GM12891 (cell line): Measurements from ENCODE around the gene ZMIZ2.

Experiments
- DNase-seq: peaks from one replicate; pipeline ENCODE4 v3.0.0; 2011; ENCODE audit warnings: low spot score; ENCODE audit not compliant: insufficient read length
- FAIRE-seq: peaks from 2 replicates; lab custom pipeline; 2011; peaks lifted over from hg19 to GRCh38; lab: Jason Lieb, UNC
- PAX5 ChIP-seq: IDR thresholded peaks from 2 replicates; pipeline ENCODE4 v1.6.1; 2011; ENCODE audit warnings: low read length, moderate library complexity, mild to moderate bottlenecking; ENCODE audit not compliant: insufficient read depth, severe bottlenecking
- POLR2A ChIP-seq: IDR thresholded peaks from 2 replicates; pipeline ENCODE4 v1.6.1; 2011; ENCODE audit warnings: low read depth, low read length, control low read depth
- POLR2AphosphoS5 ChIP-seq: IDR thresholded peaks from 2 replicates; pipeline ENCODE4 v1.6.1; 2011; ENCODE audit warnings: low read depth, low read length, control low read depth
- POU2F2 ChIP-seq: IDR thresholded peaks from 2 replicates; pipeline ENCODE4 v1.6.1; 2011; ENCODE audit warnings: low read depth, mild to moderate bottlenecking, control low read depth, low read length, moderate library complexity
- SPI1 ChIP-seq: IDR thresholded peaks from 2 replicates; pipeline ENCODE4 v1.6.1; 2011; ENCODE audit warnings: low read depth, low read length, control low read depth
- TAF1 ChIP-seq: IDR thresholded peaks from 2 replicates; pipeline ENCODE4 v1.6.1; 2011; ENCODE audit warnings: low read depth, low read length, control low read depth

Gene ZMIZ2

DNA sequence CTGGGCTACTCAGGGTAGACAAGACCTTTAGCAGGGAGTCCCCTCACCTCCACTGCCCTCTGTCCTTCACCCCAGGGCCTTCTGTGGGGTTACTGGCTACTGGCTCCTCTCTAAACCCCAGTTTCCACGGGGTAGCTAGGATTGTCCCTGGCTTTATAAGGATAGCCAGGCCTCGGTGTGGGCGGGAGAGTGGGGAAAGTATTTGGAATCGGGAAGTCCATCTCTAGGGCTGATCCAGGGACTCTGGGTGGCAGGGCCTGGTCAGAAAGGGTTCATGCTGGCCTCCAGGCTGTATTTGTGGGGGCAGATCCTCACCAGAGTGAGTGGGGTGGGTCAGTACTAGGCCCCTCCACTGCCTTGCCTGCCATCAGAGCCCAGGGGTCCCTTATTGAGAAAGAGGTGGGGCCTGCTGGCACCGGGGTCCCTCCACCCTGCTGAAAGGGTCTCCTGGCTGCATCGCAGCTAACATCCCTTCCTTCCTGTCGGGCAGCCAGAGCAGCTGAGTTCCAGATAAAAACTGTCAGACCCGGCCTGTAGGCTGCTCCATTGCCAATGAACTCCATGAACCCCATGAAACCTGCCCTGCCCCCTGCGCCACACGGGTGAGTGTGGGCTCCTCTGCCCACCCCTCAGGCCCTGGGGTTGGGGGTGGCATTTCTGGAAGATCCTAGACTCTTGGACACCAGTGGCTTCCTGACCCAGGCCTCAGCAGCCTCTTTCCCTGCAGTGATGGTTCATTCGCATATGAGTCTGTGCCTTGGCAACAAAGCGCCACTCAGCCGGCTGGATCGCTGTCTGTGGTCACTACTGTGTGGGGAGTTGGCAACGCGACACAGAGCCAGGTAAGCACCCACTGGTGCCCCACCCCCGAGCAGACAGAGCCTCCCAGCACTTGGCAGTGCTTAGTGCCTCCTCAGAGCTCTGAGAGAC, 7.3 kb downstream of the ZMIZ2 start:
- TF ChIP-seq POLR2A: no peak
- no peak for TF ChIP-seq SPI1
- no peak for TF ChIP-seq PAX5
- TF ChIP-seq POLR2AphosphoS5: no peak
- TF ChIP-seq TAF1: no peak
- no peak for TF ChIP-seq POU2F2
- no peak for FAIRE-seq
- no peak for DNase-seq

DNA sequence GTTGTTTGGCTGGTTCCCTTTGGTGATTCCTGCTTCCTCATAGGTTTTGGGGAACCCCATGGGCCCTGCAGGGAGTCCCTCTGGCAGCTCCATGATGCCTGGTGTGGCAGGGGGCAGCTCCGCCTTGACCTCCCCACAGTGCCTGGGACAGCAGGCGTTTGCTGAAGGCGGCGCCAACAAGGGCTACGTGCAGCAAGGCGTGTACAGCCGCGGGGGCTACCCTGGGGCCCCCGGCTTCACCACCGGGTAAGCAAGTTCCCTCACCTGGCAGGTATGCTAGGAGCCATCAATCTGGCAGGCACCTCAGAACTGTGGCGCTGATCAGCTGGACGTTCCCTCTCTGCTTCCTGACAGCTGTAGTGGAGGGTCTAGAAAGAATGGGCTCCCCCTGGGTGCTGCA, 8.3 kb downstream of the ZMIZ2 start:
- DNase-seq: no peak
- no peak for FAIRE-seq

DNA sequence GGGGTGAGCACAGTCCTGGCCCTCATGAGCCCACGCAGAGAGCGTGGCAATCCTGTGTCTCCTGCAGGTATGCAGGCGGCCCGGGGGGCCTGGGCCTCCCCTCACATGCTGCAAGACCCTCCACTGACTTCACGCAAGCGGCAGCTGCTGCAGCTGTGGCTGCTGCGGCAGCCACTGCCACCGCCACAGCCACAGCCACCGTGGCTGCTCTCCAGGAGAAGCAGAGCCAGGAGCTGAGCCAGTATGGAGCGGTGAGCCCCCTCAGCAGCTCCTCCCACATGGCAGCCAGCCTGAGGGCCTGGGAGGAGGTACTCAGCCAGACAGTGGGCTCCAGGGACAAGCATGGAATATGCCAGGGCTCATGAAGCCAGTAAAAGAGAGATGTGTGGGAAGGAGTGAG, 8.7 kb downstream of the ZMIZ2 start:
- TF ChIP-seq TAF1: no peak
- no peak for TF ChIP-seq POU2F2
- TF ChIP-seq POLR2AphosphoS5: no peak
- no peak for TF ChIP-seq SPI1
- no peak for TF ChIP-seq PAX5
- TF ChIP-seq POLR2A: no peak
- no peak for FAIRE-seq
- no peak for DNase-seq

More for the DNA sequence above, 8.3 kb downstream of the ZMIZ2 start:
- TF ChIP-seq SPI1 (no peak), TAF1 (no peak), POLR2A (no peak), POLR2AphosphoS5 (no peak), POU2F2 (no peak), PAX5 (no peak)

DNA sequence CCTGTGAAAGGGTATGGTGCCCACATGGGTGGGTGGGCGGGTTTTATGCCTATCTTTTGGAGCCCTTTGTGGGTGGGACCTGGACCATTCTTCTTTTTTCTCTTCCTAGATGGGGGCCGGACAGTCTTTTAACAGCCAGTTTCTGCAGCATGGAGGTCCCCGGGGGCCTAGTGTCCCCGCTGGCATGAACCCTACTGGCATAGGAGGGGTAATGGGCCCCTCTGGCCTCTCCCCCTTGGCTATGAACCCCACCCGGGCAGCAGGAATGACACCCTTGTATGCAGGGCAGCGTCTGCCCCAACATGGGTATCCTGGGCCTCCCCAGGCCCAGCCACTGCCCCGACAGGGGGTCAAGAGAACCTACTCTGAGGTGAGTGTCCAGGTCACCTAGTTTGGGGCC, 9.1 kb downstream of the ZMIZ2 start:
- TF ChIP-seq POLR2A: no peak
- TF ChIP-seq PAX5: no peak
- no peak for TF ChIP-seq POLR2AphosphoS5
- FAIRE-seq (no peak), DNase-seq (no peak)

DNA sequence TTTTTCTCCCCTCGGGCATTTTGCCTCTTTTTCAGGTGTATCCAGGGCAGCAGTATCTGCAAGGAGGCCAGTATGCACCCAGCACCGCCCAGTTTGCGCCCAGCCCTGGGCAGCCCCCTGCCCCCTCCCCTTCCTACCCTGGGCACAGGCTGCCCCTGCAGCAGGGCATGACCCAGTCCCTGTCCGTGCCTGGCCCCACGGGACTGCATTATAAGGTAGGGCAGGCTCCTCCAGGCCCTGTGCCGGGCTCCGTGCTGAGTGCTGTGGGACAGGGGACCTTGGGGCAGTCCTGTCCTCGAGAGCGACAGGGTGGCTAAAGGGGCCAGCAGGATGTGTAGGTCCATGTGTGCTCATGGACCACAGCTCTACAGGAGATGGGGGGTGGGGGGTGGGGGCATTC, 10.6 kb downstream of the ZMIZ2 start:
- FAIRE-seq (no peak), DNase-seq (no peak)
- TF ChIP-seq POLR2AphosphoS5: no peak
- TF ChIP-seq POLR2A: no peak
- TF ChIP-seq PAX5: no peak
- no peak for TF ChIP-seq POU2F2
- TF ChIP-seq SPI1: no peak
- no peak for TF ChIP-seq TAF1

DNA sequence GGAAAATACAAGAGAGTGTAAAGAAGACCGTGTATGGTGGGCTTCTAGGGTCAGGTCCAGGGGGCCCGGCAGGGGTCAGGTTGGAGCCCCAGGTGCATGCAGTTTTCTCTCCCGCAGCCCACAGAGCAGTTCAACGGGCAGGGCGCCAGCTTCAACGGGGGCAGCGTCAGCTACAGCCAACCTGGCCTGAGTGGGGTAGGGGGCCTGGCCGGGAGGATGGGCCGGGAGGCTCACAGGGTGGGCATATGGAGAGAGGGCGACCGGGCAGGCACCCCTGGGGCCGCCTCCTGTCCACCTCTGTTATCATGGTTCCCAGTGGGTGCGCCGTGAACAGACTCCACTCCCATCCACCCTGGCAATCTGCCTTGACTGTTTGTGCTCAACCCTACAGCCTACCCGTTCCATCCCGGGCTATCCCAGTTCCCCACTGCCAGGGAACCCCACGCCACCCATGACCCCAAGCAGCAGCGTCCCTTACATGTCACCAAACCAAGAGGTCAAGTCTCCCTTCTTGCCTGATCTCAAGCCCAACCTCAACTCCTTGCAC, 11.5 kb downstream of the ZMIZ2 start:
- DNase-seq: no peak
- TF ChIP-seq POLR2AphosphoS5: no peak
- no peak for TF ChIP-seq TAF1
- no peak for TF ChIP-seq SPI1
- no peak for TF ChIP-seq POU2F2
- TF ChIP-seq PAX5: no peak
- TF ChIP-seq POLR2A: no peak
- FAIRE-seq: no peak

DNA sequence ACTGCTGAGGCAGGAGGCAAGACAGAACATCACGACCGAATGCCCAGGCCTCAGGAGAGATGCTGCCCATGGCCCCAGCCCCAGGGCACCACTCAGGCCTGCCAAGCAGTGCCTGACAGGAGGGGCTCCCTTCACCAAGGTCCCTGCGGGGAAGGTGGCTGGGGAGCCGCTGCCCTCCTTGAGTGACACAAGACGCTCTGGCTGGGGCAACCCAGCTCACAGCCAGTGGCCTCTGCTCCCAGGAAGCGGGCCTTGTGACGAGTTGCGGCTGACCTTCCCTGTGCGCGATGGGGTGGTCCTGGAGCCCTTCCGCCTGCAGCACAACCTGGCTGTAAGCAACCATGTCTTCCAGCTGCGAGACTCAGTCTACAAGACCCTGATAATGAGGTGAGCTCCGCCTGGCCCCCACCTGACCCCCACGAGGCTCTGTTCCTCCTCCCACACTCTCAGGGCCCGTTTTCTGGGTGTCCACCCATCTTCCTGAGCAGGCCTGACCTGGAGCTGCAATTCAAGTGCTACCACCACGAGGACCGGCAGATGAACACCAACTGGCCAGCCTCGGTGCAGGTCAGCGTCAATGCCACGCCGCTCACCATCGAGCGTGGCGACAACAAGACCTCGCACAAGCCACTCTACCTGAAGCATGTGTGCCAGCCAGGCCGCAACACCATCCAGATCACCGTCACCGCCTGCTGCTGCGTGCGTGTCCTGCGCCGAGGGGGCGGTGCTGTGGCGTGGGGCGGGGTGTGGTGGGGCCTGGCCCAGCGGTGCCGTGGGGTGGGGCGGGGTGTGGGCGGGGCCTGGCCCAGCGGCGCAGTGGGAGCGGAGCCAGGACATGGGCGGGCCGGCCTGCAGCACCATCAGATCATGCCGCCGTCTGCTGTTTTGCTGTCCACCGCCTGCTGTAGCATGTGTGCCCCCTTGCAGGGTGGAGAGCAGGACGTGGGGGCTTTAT, 12.8 kb downstream of the ZMIZ2 start:
- DNase-seq: no peak
- TF ChIP-seq TAF1: no peak
- no peak for TF ChIP-seq PAX5
- FAIRE-seq: no peak

DNA sequence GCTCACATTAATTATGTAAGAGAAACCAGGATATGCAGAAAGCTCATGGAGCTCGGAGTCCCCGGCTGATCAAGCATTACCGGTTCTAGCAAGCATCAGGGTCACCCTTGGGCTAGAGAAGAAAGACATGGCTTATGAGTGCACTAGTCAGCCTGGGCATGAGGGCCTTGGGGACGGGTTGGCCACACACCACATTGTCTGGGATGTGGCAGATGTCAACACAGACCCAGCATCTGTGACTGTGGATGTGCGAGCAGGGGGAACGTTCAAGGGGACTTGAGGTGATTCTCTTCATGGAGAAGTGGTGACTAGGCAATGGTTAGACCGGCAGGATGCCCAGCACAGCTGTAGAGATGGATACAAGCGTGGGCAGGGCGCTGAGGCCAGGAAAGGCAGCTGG, 13.7 kb downstream of the ZMIZ2 start:
- DNase-seq: no peak
- TF ChIP-seq PAX5 (no peak), SPI1 (no peak), POLR2AphosphoS5 (no peak), POU2F2 (no peak), TAF1 (no peak), POLR2A (no peak)
- no peak for FAIRE-seq

DNA sequence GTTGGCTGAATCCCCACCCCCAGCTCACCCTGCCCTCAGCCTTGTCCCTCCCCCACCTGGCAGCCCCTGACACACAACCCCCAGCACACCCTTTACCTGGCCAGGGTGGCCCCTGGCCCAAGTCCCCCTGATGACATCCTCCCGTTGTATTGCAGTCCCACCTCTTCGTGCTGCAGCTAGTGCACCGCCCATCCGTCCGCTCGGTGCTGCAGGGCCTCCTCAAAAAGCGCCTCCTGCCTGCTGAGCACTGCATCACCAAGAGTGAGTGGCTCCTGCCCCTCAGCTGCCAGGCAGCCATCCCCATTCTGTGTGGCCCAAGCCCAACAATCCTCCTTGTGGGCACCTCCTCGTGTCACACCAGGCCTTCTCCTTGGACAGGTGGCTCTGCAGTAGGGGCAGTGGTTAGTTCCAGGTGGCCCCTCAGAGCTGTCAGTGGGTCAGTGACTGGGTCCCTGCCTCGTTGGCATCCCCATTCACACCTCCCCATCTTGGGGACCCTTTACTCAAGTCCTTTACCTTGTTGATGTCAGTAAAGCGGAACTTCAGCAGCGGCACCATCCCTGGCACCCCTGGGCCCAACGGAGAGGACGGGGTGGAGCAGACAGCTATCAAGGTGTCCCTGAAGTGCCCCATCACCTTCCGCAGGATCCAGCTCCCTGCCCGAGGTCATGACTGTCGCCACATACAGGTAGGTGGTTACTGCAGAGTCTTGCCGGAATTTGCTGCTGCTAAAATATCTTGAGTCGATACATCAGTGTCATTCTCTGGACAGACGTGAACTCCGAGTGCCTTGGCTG, 14.3 kb downstream of the ZMIZ2 start:
- no peak for TF ChIP-seq POU2F2
- TF ChIP-seq POLR2AphosphoS5: no peak
- no peak for TF ChIP-seq SPI1
- TF ChIP-seq PAX5: no peak
- no peak for TF ChIP-seq TAF1
- no peak for TF ChIP-seq POLR2A
- DNase-seq (no peak), FAIRE-seq (no peak)
